HL-60 (cell line): ENCODE results near the gene BCL10.

ENCODE experiments used
- POLR2AphosphoS5 ChIP-seq: IDR thresholded peaks from 2 replicates; pipeline ENCODE4 v1.6.1; 2012; ENCODE audit warnings: low read depth
- TF ChIP-seq, protein P1 (sequence below): IDR thresholded peaks from one replicate; pipeline ENCODE4 v1.5.1; 2011; ENCODE audit warnings: low read length, control low read depth, inconsistent platforms; ENCODE audit not compliant: insufficient read depth
- TF ChIP-seq, protein P2 (sequence below): IDR thresholded peaks from 2 replicates; pipeline ENCODE4 v1.6.1; 2012; ENCODE audit warnings: low read depth; ENCODE audit not compliant: insufficient replicate concordance

DNA sequence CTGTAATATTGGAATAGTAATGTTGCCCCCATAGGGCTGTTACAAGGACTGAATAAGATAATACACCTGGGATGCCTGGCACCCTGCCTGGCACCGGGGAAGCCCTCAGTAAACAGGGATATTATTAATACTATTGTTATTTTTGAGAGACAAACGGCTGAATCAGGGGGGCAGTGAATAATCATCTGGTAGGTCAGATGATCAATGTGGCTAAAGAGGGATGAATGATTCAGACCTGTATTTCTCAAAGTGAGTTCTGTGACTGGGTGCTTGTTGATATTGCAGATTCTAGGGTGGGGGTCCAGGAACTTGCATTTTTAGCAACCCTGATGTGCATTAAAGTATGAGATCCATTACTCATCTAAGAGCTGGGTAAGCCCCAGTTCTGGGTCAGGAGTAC, 46.2 kb upstream of the BCL10 start:
- TF ChIP-seq POLR2AphosphoS5, result no peak
- TF ChIP-seq, protein P1, sequence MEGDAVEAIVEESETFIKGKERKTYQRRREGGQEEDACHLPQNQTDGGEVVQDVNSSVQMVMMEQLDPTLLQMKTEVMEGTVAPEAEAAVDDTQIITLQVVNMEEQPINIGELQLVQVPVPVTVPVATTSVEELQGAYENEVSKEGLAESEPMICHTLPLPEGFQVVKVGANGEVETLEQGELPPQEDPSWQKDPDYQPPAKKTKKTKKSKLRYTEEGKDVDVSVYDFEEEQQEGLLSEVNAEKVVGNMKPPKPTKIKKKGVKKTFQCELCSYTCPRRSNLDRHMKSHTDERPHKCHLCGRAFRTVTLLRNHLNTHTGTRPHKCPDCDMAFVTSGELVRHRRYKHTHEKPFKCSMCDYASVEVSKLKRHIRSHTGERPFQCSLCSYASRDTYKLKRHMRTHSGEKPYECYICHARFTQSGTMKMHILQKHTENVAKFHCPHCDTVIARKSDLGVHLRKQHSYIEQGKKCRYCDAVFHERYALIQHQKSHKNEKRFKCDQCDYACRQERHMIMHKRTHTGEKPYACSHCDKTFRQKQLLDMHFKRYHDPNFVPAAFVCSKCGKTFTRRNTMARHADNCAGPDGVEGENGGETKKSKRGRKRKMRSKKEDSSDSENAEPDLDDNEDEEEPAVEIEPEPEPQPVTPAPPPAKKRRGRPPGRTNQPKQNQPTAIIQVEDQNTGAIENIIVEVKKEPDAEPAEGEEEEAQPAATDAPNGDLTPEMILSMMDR, result no peak
- TF ChIP-seq, protein P2, sequence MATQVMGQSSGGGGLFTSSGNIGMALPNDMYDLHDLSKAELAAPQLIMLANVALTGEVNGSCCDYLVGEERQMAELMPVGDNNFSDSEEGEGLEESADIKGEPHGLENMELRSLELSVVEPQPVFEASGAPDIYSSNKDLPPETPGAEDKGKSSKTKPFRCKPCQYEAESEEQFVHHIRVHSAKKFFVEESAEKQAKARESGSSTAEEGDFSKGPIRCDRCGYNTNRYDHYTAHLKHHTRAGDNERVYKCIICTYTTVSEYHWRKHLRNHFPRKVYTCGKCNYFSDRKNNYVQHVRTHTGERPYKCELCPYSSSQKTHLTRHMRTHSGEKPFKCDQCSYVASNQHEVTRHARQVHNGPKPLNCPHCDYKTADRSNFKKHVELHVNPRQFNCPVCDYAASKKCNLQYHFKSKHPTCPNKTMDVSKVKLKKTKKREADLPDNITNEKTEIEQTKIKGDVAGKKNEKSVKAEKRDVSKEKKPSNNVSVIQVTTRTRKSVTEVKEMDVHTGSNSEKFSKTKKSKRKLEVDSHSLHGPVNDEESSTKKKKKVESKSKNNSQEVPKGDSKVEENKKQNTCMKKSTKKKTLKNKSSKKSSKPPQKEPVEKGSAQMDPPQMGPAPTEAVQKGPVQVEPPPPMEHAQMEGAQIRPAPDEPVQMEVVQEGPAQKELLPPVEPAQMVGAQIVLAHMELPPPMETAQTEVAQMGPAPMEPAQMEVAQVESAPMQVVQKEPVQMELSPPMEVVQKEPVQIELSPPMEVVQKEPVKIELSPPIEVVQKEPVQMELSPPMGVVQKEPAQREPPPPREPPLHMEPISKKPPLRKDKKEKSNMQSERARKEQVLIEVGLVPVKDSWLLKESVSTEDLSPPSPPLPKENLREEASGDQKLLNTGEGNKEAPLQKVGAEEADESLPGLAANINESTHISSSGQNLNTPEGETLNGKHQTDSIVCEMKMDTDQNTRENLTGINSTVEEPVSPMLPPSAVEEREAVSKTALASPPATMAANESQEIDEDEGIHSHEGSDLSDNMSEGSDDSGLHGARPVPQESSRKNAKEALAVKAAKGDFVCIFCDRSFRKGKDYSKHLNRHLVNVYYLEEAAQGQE, result no peak
